IMR-90 (cell line): Measurements from ENCODE around the gene MROH7. TPM values are rescaled to one million over a fixed set of nuclear protein-coding genes. Genes with fewer than 3 reads are reported as not detected.

ENCODE experiments used
- ATAC-seq: fragments of 200-7000 bp; cut with Tn5 transposase; 2 replicates; pipeline ENCODE4 v1.9.1; 2020; ENCODE audit warnings: low read depth, mild to moderate bottlenecking, moderate library complexity
- BruUV-seq: library from RNA; stranded (reverse); fragments of 400-500 nt; replicated peaks from 2 replicates; lab custom pipeline; 2021; lab: Mats Ljungman, UMichigan
- CTCF ChIA-PET: fragments of 300-600 bp; formaldehyde crosslinking; extraction: SDS; loops from one replicate; lab custom pipeline; 2021; ENCODE audit warnings: antibody characterized with exemption; lab: Yijun Ruan, JAX
- POLR2A ChIA-PET: fragments of 300-600 bp; sonication (Branson Sonifier 250); formaldehyde crosslinking; loops from one replicate; lab custom pipeline; 2022; ENCODE audit warnings: antibody characterized with exemption; ENCODE audit not compliant: unreplicated experiment; lab: Charles Lee
- DNase-seq: peaks from one replicate; pipeline ENCODE4 v3.0.0; 2013
- H2AFZ ChIP-seq: replicated peaks from 2 replicates; pipeline ENCODE3; 2013; ENCODE audit warnings: low read length, mild to moderate bottlenecking; ENCODE audit not compliant: poor library complexity
- H2AK5ac ChIP-seq: 2 replicates; pipeline ENCODE4 v1.6.1; 2013; ENCODE audit warnings: low read depth, low read length, inconsistent platforms
- H2AK9ac ChIP-seq: replicated peaks from 2 replicates; pipeline ENCODE3; 2013; ENCODE audit warnings: mild to moderate bottlenecking, low read depth, low read length, moderate library complexity; ENCODE audit not compliant: poor library complexity
- H2BK120ac ChIP-seq: 2 replicates; pipeline ENCODE4 v1.6.1; 2013; ENCODE audit warnings: low read depth, low read length, inconsistent platforms
- H2BK15ac ChIP-seq: 3 replicates; pipeline ENCODE4 v1.6.1; 2013; ENCODE audit warnings: low read depth, low read length, inconsistent platforms
- H2BK20ac ChIP-seq: 2 replicates; pipeline ENCODE4 v1.6.1; 2013; ENCODE audit warnings: low read depth, mild to moderate bottlenecking, inconsistent platforms, low read length, moderate library complexity
- H2BK5ac ChIP-seq: 2 replicates; pipeline ENCODE4 v1.6.1; 2013; ENCODE audit warnings: mild to moderate bottlenecking, low read depth, low read length, inconsistent platforms; ENCODE audit not compliant: poor library complexity, severe bottlenecking
- H3K14ac ChIP-seq: replicated peaks from 2 replicates; pipeline ENCODE4 v1.6.1; 2013; ENCODE audit warnings: low read depth, low read length, inconsistent platforms
- H3K18ac ChIP-seq: 2 replicates; pipeline ENCODE4 v1.6.1; 2013; ENCODE audit warnings: low read depth, low read length, control low read depth
- H3K23ac ChIP-seq: 2 replicates; pipeline ENCODE4 v1.6.1; 2013; ENCODE audit warnings: low read depth, low read length, inconsistent platforms
- H3K27ac ChIP-seq: 2 replicates; pipeline ENCODE4 v1.5.1; 2013; ENCODE audit warnings: mild to moderate bottlenecking, control low read depth, low read length; ENCODE audit not compliant: insufficient read depth
- H3K27me3 ChIP-seq: 2 replicates; pipeline ENCODE4 v1.6.1; 2013; ENCODE audit warnings: low read length; ENCODE audit not compliant: control insufficient read depth, insufficient read depth
- H3K36me3 ChIP-seq: 2 replicates; pipeline ENCODE4 v1.6.1; 2013; ENCODE audit warnings: low read length, mixed read lengths; ENCODE audit not compliant: control insufficient read depth, insufficient read depth
- H3K4ac ChIP-seq: 2 replicates; pipeline ENCODE4 v1.6.1; 2013; ENCODE audit warnings: low read depth, low read length, inconsistent platforms
- H3K4me1 ChIP-seq: 2 replicates; pipeline ENCODE4 v1.6.1; 2013; ENCODE audit warnings: low read length, mixed read lengths; ENCODE audit not compliant: control insufficient read depth, insufficient read depth
- H3K4me2 ChIP-seq: 2 replicates; pipeline ENCODE4 v1.6.1; 2013; ENCODE audit warnings: low read depth, mild to moderate bottlenecking, control low read depth, low read length, moderate library complexity
- H3K4me3 ChIP-seq: 2 replicates; pipeline ENCODE4 v1.5.1; 2013; ENCODE audit warnings: low read depth, mild to moderate bottlenecking, control low read depth, low read length, moderate library complexity; ENCODE audit not compliant: insufficient read depth
- H3K56ac ChIP-seq: 2 replicates; pipeline ENCODE4 v1.6.1; 2013; ENCODE audit warnings: low read length, inconsistent platforms; ENCODE audit not compliant: insufficient read depth; ENCODE audit errors: extremely low read depth
- H3K79me1 ChIP-seq, 2 experiments: 2 replicates each; pipeline ENCODE4 v1.6.1; 2013; ENCODE audit warnings: low read length in 2 of 2, inconsistent platforms in 1 of 2, low read depth in 1 of 2
- H3K9ac ChIP-seq: 2 replicates; pipeline ENCODE4 v1.6.1; 2013; ENCODE audit warnings: low read depth, low read length, control low read depth
- H3K9me1 ChIP-seq: 2 replicates; pipeline ENCODE4 v1.6.1; 2013; ENCODE audit warnings: low read length, inconsistent platforms; ENCODE audit not compliant: insufficient read depth
- H3K9me3 ChIP-seq: 2 replicates; pipeline ENCODE4 v1.6.1; 2013; ENCODE audit warnings: low read length; ENCODE audit not compliant: control insufficient read depth, insufficient read depth
- H4K20me1 ChIP-seq: 2 replicates; pipeline ENCODE4 v1.6.1; 2013; ENCODE audit warnings: low read length, inconsistent platforms; ENCODE audit not compliant: insufficient read depth
- H4K5ac ChIP-seq: 2 replicates; pipeline ENCODE4 v1.6.1; 2013; ENCODE audit warnings: mild to moderate bottlenecking, low read depth, low read length, control low read depth
- H4K8ac ChIP-seq, 2 experiments: 2 replicates each; pipeline ENCODE4 v1.6.1; 2013; ENCODE audit warnings: low read depth in 2 of 2, low read length in 2 of 2, control low read depth in 1 of 2, inconsistent platforms in 1 of 2
- H4K91ac ChIP-seq: 2 replicates; pipeline ENCODE4 v1.6.1; 2013; ENCODE audit warnings: low read depth, low read length, inconsistent platforms; ENCODE audit not compliant: insufficient read depth
- BHLHE40 ChIP-seq: fragments of 150-350 bp; IDR thresholded peaks from 2 replicates; pipeline ENCODE4 v1.6.1; 2016; ENCODE audit warnings: mild to moderate bottlenecking, low read depth, low read length
- CEBPB ChIP-seq: IDR thresholded peaks from 2 replicates; pipeline ENCODE4 v1.6.1; 2012; ENCODE audit warnings: low read depth, low read length, improper control_type of control experiment
- CHD1 ChIP-seq: IDR thresholded peaks from 2 replicates; pipeline ENCODE4 v1.6.1; 2012; ENCODE audit warnings: low read depth, low read length, improper control_type of control experiment
- FOS ChIP-seq: fragments of 150-350 bp; IDR thresholded peaks from 2 replicates; pipeline ENCODE4 v1.6.1; 2016; ENCODE audit warnings: low read depth, low read length
- MAFK ChIP-seq: IDR thresholded peaks from 2 replicates; pipeline ENCODE4 v1.6.1; 2012; ENCODE audit warnings: low read depth, low read length, improper control_type of control experiment
- MAZ ChIP-seq: IDR thresholded peaks from 2 replicates; pipeline ENCODE4 v1.6.1; 2012; ENCODE audit warnings: low read depth, mild to moderate bottlenecking, low read length, improper control_type of control experiment, moderate library complexity, borderline replicate concordance
- MXI1 ChIP-seq: IDR thresholded peaks from 2 replicates; pipeline ENCODE4 v1.6.1; 2012; ENCODE audit warnings: low read depth, mild to moderate bottlenecking, low read length, moderate library complexity, borderline replicate concordance
- NFE2L2 ChIP-seq: fragments of 150-350 bp; IDR thresholded peaks from 2 replicates; pipeline ENCODE4 v1.6.1; 2016; ENCODE audit warnings: low read depth, mild to moderate bottlenecking, low read length
- POLR2A ChIP-seq: IDR thresholded peaks from 2 replicates; pipeline ENCODE4 v1.6.1; 2012; ENCODE audit warnings: mild to moderate bottlenecking, low read depth, low read length
- RAD21 ChIP-seq: IDR thresholded peaks from 2 replicates; pipeline ENCODE4 v1.6.1; 2012; ENCODE audit warnings: low read length, improper control_type of control experiment
- RCOR1 ChIP-seq: IDR thresholded peaks from 2 replicates; pipeline ENCODE4 v1.6.1; 2012; ENCODE audit warnings: mild to moderate bottlenecking, low read length, improper control_type of control experiment; ENCODE audit not compliant: insufficient replicate concordance
- RFX5 ChIP-seq: IDR thresholded peaks from 2 replicates; pipeline ENCODE4 v1.8.0; 2012; ENCODE audit warnings: low read depth, mild to moderate bottlenecking, low read length, moderate library complexity
- SMC3 ChIP-seq: fragments of 150-350 bp; IDR thresholded peaks from 2 replicates; pipeline ENCODE4 v1.6.1; 2016; ENCODE audit warnings: low read depth, mild to moderate bottlenecking, antibody characterized with exemption, low read length, moderate library complexity
- WGBS, 2 experiments: methylation state at CpG; one replicate each; pipeline versions ENCODE4 v1.1.5 to v1.1.7; 2013; ENCODE audit warnings: missing lambda C conversion rate in 2 of 2; ENCODE audit not compliant: insufficient read length in 1 of 2; ENCODE audit errors: extremely low coverage in 2 of 2; 5-methylcytosine and 5-hydroxymethylcytosine counted together
- dilution Hi-C: fragments of 300-500 bp; cut with HindIII; formaldehyde crosslinking; loops from one replicate; pipeline ENCODE4 v1.14.3; 2018; ENCODE audit warnings: low sequenced_read_pairs; ENCODE audit not compliant: unreplicated experiment
- in situ Hi-C: fragments of 300-500 bp; cut with MboI; formaldehyde crosslinking; loops from 3 replicates; pipeline ENCODE4 v1.14.3; 2019; ENCODE audit warnings: low sequenced_read_pairs, inconsistent platforms, mixed read lengths
- intact Hi-C: fragments of 100-400 bp; cut with micrococcal nuclease; formaldehyde crosslinking; loops from 2 replicates; pipeline ENCODE4 v1.10.0; 2022
- polyA plus RNA-seq, 3 experiments: library from polyadenylated mRNA; depleted of rRNA; stranded (reverse); fragments of >200 nt; gene quantifications; 2 replicates each; pipeline ENCODE4 v1.2.3, GENCODE V29; 2012; ENCODE audit warnings: low replicate concordance in 1 of 3
- total RNA-seq: library from RNA; depleted of rRNA; stranded (reverse); fragments of >200 nt; gene quantifications from 2 replicates; pipeline ENCODE4 v1.2.3, GENCODE V29; 2012
- TF ChIP-seq, protein P1 (sequence below): fragments of 150-350 bp; IDR thresholded peaks from 2 replicates; pipeline ENCODE4 v1.6.1; 2017; ENCODE audit warnings: mild to moderate bottlenecking, antibody characterized with exemption, low read length, low read depth
- TF ChIP-seq, protein P2 (sequence below): fragments of 150-350 bp; IDR thresholded peaks from 2 replicates; pipeline ENCODE4 v1.6.1; 2016; ENCODE audit warnings: low read depth, mild to moderate bottlenecking, low read length, moderate library complexity, borderline replicate concordance
- TF ChIP-seq, protein P3 (sequence below): conservative IDR thresholded peaks from 2 replicates; pipeline ENCODE4 v1.5.1; 2012; ENCODE audit warnings: mild to moderate bottlenecking, low read depth, low read length, improper control_type of control experiment

The MROH7 gene
- total and polyA plus RNA-seq, 2 of the 4 experiments (the other 2 are of a cell fraction): not detected

GRCh38 chr1:54615531-54616279, 25.9 kb upstream of the MROH7 start:
- Histone ChIP-seq H2BK20ac (no peak overlapping the region), H3K9me3 (no peaks in the 10 kb centered on the region), H3K36me3 (no peaks in the 10 kb centered on the region), H2BK5ac (no peak overlapping the region), H3K27me3 (peaks cover 33% of the 10 kb centered on the region), H4K5ac (no peak overlapping the region), H3K4me1 (no peaks in the 10 kb centered on the region), H2BK120ac (no peak overlapping the region), H2AK5ac (no peak overlapping the region), H3K23ac (no peak overlapping the region), H2BK15ac (no peak overlapping the region), H3K4ac (no peak overlapping the region), H3K56ac (no peak overlapping the region), H4K8ac (no peak overlapping the region), H3K9ac (no peak overlapping the region), H3K79me1 (no peaks in the 10 kb centered on the region), H4K20me1 (no peaks in the 10 kb centered on the region), H3K14ac (no peak overlapping the region), H2AFZ (peak overlapping the region; percentile 47), H3K4me3 (no peak overlapping the region), H3K18ac (no peak overlapping the region), H3K4me2 (no peak overlapping the region), H3K9me1 (no peaks in the 10 kb centered on the region), H2AK9ac (no peak overlapping the region), H3K27ac (no peak overlapping the region), H4K91ac (no peak overlapping the region)
- no TSS peak for BruUV-seq
- ATAC-seq: no peak
- intact Hi-C loops (no loop called here), dilution Hi-C loops (no loop called here), in situ Hi-C loops (no loop called here)
- ChIA-PET POLR2A (no interaction called here), CTCF (no interaction called here)
- DNase-seq: no peak
- TF ChIP-seq FOS: no peak
- TF ChIP-seq POLR2A: no peak
- no peak for TF ChIP-seq MAZ
- TF ChIP-seq RCOR1: no peak
- no peak for TF ChIP-seq MAFK
- no peak for TF ChIP-seq RAD21
- no peak for TF ChIP-seq RFX5
- no peak for TF ChIP-seq NFE2L2
- TF ChIP-seq, protein P1, sequence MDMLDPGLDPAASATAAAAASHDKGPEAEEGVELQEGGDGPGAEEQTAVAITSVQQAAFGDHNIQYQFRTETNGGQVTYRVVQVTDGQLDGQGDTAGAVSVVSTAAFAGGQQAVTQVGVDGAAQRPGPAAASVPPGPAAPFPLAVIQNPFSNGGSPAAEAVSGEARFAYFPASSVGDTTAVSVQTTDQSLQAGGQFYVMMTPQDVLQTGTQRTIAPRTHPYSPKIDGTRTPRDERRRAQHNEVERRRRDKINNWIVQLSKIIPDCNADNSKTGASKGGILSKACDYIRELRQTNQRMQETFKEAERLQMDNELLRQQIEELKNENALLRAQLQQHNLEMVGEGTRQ: no peak
- TF ChIP-seq BHLHE40: no peak
- TF ChIP-seq, protein P2, sequence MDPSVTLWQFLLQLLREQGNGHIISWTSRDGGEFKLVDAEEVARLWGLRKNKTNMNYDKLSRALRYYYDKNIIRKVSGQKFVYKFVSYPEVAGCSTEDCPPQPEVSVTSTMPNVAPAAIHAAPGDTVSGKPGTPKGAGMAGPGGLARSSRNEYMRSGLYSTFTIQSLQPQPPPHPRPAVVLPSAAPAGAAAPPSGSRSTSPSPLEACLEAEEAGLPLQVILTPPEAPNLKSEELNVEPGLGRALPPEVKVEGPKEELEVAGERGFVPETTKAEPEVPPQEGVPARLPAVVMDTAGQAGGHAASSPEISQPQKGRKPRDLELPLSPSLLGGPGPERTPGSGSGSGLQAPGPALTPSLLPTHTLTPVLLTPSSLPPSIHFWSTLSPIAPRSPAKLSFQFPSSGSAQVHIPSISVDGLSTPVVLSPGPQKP: no peak
- no peak for TF ChIP-seq CHD1
- no peak for TF ChIP-seq MXI1
- TF ChIP-seq, protein P3, sequence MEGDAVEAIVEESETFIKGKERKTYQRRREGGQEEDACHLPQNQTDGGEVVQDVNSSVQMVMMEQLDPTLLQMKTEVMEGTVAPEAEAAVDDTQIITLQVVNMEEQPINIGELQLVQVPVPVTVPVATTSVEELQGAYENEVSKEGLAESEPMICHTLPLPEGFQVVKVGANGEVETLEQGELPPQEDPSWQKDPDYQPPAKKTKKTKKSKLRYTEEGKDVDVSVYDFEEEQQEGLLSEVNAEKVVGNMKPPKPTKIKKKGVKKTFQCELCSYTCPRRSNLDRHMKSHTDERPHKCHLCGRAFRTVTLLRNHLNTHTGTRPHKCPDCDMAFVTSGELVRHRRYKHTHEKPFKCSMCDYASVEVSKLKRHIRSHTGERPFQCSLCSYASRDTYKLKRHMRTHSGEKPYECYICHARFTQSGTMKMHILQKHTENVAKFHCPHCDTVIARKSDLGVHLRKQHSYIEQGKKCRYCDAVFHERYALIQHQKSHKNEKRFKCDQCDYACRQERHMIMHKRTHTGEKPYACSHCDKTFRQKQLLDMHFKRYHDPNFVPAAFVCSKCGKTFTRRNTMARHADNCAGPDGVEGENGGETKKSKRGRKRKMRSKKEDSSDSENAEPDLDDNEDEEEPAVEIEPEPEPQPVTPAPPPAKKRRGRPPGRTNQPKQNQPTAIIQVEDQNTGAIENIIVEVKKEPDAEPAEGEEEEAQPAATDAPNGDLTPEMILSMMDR: no peak
- TF ChIP-seq CEBPB: no peak
- TF ChIP-seq SMC3: no peak
- 33% methylated on average over 1 of the region's 13 CpGs; no CpG with 5 or more reads in 1 of the 2 experiments for WGBS, 2 experiments
